Lower leg skin (tissue), 4 donors: ENCODE results near the gene GLA. TPM values are rescaled to one million over a fixed set of nuclear protein-coding genes. Genes with fewer than 3 reads are reported as not detected.
A peak's percentile ranks its signal among the peaks of the same experiment; 100 is the strongest.

ENCODE experiments used
- DNase-seq, 2 donors: peaks; one replicate each; pipeline ENCODE4 v3.0.0-alpha.2; 2019; ENCODE audit warnings: low spot score in 2 of 2
- H3K4me3 ChIP-seq: fragments of 200-600 bp; sonication (generic); 2 replicates; pipeline ENCODE4 v1.5.1; 2017; ENCODE audit warnings: mild to moderate bottlenecking, low read depth; ENCODE audit not compliant: poor library complexity, severe bottlenecking
- POLR2A ChIP-seq, 2 donors: fragments of 450-650 bp; IDR thresholded peaks; one replicate each; pipeline ENCODE4 v1.6.1; 2016 to 2017; ENCODE audit warnings: antibody characterized with exemption in 2 of 2, mild to moderate bottlenecking in 1 of 2, moderate library complexity in 1 of 2
- WGBS, 2 donors: methylation state at CpG; one replicate each; pipeline ENCODE4 v1.1.5; 2018; 5-methylcytosine and 5-hydroxymethylcytosine counted together
- intact Hi-C: fragments of 100-400 bp; cut with DNase I; formaldehyde crosslinking; loops from one replicate; pipeline ENCODE4 v1.15.0; 2023; ENCODE audit warnings: low total_unique reads
- total RNA-seq, 4 donors: library from RNA; depleted of rRNA; stranded (reverse); fragments of >200 nt; gene quantifications; one replicate each; pipeline ENCODE4 v1.1.0, GENCODE V29; 2016
- TF ChIP-seq, protein P1 (sequence below), 3 donors: fragments of 450-650 bp; IDR thresholded peaks; one replicate each; pipeline ENCODE4 v1.5.1; 2016; ENCODE audit warnings: antibody characterized with exemption in 3 of 3, mild to moderate bottlenecking in 3 of 3, moderate library complexity in 2 of 3

GLA gene
- total RNA-seq, 4 donors from 2014 or later, result 16.4 to 21.1 (median 18.0) TPM

DNA sequence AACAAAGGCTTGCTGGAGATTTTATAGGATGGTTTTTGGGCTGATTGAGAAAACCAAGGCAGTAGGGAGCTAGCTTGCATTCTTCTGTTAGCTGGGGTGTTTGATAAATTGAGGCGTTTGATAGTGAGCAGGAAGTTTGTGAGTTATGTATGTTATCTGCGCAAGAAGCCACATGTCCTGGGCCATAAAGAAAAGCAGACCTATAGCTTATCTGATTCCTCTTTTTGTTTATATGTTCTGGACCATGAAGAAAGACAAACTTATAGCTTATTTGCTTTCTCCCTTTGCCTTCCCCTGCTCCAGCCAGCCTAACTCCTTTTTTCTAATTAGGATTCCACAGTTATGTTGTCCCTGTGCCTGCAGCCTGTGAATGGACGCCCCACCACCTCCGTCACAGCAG is 9.5 kb upstream of the GLA start:
- TF ChIP-seq POLR2A (IDR thresholded peaks at IDR 0.05), result no peak
- TF ChIP-seq, protein P1, sequence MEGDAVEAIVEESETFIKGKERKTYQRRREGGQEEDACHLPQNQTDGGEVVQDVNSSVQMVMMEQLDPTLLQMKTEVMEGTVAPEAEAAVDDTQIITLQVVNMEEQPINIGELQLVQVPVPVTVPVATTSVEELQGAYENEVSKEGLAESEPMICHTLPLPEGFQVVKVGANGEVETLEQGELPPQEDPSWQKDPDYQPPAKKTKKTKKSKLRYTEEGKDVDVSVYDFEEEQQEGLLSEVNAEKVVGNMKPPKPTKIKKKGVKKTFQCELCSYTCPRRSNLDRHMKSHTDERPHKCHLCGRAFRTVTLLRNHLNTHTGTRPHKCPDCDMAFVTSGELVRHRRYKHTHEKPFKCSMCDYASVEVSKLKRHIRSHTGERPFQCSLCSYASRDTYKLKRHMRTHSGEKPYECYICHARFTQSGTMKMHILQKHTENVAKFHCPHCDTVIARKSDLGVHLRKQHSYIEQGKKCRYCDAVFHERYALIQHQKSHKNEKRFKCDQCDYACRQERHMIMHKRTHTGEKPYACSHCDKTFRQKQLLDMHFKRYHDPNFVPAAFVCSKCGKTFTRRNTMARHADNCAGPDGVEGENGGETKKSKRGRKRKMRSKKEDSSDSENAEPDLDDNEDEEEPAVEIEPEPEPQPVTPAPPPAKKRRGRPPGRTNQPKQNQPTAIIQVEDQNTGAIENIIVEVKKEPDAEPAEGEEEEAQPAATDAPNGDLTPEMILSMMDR (IDR thresholded peaks at IDR 0.05), result no peak
- 77% methylated on average over 4 of the region's 4 CpGs for WGBS, 2 donors
- intact Hi-C loops, result no loop called here
- no peak for DNase-seq
- no peak overlapping the region for H3K4me3 ChIP-seq

DNA sequence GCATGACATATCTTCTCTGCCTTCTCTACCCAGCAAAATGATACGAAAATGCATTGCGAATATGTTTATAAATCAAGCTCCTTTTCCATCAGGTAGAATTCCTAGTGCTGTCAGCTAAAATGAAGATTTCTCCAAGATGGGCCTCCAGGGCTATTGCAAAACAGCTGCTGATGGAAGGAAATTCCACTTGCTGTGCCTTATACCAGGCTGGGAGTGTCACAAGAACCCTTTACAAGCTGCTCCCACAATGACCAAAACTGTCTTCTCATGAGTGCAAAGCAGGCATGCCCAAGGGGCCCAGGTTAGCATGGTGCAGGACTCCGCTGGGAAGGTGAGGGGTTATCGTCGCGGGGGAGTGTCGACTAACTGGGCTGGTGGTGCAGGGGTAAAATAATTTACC is 9.0 kb upstream of the GLA start:
- intact Hi-C loops, result no loop called here
- H3K4me3 ChIP-seq, result no peak overlapping the region
- WGBS, 2 donors, result 86% methylated on average over 7 of the region's 7 CpGs
- TF ChIP-seq, protein P1 (IDR thresholded peaks at IDR 0.05), result no peak
- no peak for TF ChIP-seq POLR2A (IDR thresholded peaks at IDR 0.05)
- DNase-seq, result no peak

DNA sequence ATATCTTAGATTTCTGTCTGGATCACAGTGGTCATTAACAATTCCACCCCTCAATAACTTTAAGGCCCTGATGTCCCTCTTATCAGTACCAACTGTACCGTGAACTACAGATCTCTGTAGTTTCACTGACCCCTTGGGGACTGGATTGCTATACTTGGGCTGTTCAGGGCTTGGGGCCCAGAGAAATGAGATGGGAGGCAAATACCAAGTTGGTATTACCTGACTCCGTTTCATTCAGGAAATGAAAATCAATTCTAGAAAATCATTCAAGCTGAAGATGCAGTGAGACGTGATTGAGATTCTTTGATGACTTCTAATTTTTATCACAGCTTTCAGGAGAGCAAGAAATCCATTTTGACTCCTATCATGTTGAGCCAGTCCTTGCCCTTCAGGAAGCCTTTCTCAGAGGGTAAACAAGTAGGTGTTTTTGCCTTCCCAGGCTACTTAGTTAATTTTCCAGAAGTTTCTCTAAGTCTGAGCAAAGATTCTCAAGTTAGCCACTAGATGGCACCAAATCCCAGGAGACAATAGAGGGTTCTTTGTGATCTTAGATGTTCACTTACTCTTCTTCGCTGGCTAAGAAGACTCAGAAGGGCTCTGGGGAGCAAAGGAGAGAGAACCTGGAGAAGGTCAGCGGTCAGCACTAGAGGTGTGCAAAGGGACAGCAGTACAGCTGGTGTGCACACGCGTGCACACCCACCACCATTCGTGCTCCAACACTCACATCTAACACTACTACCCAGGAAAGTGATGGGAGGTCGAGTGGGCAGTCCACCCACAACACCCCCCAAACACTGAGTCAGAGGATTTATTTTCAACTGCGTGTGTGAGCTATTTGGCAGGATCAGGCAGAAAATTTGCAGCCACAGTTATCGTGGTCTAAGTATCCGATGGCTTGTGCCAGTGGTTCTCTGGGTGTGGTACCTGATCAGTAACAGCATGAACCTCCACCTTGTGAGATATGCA is 7.7 kb upstream of the GLA start:
- no peak overlapping the region for H3K4me3 ChIP-seq
- TF ChIP-seq POLR2A (IDR thresholded peaks at IDR 0.05), result no peak
- TF ChIP-seq, protein P1 (IDR thresholded peaks at IDR 0.05), result no peak
- intact Hi-C loops, result no loop called here
- DNase-seq, result peak in 1 of 2 donors; percentile 19
- WGBS, 2 donors, result 35 to 40% methylated on average over 11 to 12 of the region's 12 CpGs

DNA sequence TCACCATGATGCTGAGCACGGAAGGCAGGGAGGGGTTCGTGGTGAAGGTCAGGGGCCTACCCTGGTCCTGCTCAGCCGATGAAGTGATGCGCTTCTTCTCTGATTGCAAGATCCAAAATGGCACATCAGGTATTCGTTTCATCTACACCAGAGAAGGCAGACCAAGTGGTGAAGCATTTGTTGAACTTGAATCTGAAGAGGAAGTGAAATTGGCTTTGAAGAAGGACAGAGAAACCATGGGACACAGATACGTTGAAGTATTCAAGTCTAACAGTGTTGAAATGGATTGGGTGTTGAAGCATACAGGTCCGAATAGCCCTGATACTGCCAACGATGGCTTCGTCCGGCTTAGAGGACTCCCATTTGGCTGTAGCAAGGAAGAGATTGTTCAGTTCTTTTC is 4.3 kb upstream of the GLA start:
- TF ChIP-seq, protein P1 (IDR thresholded peaks at IDR 0.05), result no peak
- no peak for TF ChIP-seq POLR2A (IDR thresholded peaks at IDR 0.05)
- no peak overlapping the region for H3K4me3 ChIP-seq
- 76 to 83% methylated on average over 10 of the region's 10 CpGs for WGBS, 2 donors
- no peak for DNase-seq
- intact Hi-C loops, result no loop called here

DNA sequence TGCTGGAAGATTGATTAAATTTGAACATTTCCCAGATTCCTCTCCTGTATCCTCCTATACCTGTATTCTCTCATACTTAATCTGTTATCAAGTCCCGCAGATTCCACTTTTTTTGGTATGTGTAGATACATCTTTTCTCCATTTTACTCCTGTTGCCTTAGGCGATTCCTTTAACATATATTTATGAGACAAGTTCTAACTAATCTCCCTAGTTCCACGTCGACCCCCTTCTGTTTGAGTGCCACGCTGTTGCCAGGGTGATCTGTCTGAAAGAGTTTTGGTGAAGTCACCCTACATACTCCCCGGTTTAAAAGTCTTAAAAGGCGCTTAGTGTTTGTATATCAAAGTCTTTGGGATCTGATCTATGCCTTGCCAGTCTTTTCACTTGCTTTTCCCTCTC is 2.7 kb upstream of the GLA start:
- DNase-seq, result no peak
- intact Hi-C loops, result no loop called here
- WGBS, 2 donors, result 26 to 32% methylated on average over 7 of the region's 7 CpGs

More for the DNA sequence above, 2.7 kb upstream of the GLA start:
- TF ChIP-seq POLR2A (IDR thresholded peaks at IDR 0.05), result no peak
- TF ChIP-seq, protein P1 (IDR thresholded peaks at IDR 0.05), result no peak
- H3K4me3 ChIP-seq, result no peak overlapping the region
